HG02938 (cell line): ENCODE data around the gene LAG3.

ENCODE experiments used
- ATAC-seq: cut with Tn5 transposase; IDR thresholded peaks from one replicate; pipeline ENCODE4 v1.9.1; 2021; ENCODE audit warnings: mild to moderate bottlenecking, moderate library complexity; ENCODE audit not compliant: unreplicated experiment

LAG3 gene

GRCh38 chr12:6752921-6753771 lies 19.2 kb upstream of the LAG3 start, which contains the start of gene MLF2:
Gene MLF2, minus strand, starts transcription at chr12:6753141. Its CDS starts 807 bp downstream, at chr12:6752334.
- ATAC-seq, result peak; percentile 91

- no peak for ATAC-seq
These were observed 18.5 kb upstream of the LAG3 start for GRCh38 chr12:6753772-6754356.

- ATAC-seq, result no peak
These were observed 17.9 kb upstream of the LAG3 start for GRCh38 chr12:6754411-6754810.

GRCh38 chr12:6757028-6757690 lies 15.2 kb upstream of the LAG3 start:
- no peak for ATAC-seq

DNA sequence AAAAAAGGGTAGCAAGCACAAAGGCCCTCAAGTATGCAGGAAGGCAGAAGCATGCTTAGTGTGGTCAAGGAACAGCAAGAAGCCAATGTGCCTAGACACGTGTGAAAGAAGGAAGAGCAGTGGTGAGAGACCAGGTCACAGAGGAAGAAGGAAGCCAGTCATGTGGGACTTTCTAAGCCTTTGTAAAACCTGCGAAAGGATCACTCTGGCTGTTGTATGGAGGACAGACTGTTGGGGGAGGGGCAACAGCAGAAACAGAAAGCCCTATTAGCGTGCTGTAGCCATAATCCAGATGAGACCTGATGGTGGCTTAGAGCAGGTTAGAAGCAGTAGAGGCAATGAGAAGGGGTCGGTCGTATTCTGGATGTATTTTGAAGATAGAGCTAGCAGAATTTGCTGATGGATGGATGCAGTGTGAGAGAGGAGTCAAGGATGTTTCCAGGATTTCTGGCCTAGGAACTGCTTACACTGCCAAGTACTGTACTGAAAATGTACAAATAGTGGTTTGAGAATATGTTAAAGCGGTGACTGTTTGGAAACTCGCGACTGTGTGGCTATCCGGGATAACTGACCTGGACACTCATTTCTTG lies 13.7 kb upstream of the LAG3 start:
- ATAC-seq, result no peak

GRCh38 chr12:6759741-6760140 lies 12.6 kb upstream of the LAG3 start:
- ATAC-seq, result no peak

GRCh38 chr12:6763380-6763779 lies 8.9 kb upstream of the LAG3 start:
- ATAC-seq, result no peak

DNA sequence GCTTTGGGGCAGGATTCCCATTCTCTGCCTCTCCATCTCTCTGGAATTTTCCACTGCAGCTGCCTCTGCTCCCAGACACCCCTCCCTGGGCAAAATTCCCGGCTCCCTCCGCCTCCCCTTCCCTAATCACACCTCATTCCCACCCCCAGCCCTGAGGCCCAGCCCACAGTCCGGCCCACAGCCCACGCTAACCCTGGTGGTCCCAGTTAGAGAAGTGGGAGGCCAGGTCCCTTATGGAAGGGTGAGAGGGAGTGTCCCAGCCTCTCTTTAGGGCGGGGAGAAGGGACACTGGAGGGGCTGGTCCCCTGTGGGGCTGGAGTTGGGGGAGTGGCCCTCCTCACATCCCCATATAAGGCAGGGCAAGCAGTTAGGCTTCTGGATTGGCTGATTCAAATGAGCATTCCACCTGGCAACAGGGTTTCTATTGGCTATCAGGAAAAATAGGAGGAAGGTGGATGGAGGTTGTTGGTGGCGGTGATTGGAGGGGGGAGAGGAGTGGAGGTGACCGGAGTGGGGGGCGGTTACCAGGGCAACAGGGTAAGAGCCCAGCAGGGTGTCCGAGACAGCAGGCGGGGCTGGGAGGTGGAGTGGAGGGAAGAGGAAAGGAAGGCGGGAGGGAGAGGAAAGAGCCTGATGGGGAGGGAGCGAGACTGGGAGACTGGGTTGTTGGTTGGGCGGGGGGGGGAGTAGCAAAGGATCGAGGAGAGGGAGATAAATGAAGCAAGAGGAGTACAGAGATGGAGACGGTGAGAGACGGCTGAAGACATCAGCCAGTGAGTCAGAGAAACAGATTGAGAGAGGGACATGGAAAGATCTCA lies 8.1 kb upstream of the LAG3 start:
- ATAC-seq, result peak; percentile 86

DNA sequence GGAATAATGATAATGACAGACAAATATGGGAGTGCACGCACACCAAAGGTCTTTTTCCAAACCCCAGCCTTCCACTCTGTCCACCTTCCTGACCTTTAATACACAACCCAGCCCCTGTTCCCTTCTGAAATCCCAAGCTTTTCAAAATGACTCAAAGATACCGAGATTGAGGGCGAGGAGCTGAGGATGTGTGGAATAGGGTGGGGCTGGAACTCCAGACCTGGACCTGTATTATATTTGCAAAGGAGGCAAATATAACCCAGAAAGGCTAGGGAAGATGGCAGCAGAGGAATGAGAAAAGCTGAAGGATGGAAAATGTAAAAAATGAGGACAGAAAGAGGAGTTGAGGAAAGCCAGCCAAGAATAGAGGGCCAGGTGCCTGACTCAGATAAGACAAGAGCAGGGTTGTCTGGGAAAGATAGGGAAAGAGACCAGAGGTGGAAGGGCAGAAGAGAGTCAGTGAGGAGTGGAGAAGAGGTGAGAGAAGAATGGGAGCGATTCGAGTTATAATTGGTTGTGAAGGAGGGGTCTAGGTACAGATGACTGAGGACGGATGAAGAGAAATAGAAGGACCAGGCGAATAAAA lies 7.2 kb upstream of the LAG3 start:
- ATAC-seq, result no peak

DNA sequence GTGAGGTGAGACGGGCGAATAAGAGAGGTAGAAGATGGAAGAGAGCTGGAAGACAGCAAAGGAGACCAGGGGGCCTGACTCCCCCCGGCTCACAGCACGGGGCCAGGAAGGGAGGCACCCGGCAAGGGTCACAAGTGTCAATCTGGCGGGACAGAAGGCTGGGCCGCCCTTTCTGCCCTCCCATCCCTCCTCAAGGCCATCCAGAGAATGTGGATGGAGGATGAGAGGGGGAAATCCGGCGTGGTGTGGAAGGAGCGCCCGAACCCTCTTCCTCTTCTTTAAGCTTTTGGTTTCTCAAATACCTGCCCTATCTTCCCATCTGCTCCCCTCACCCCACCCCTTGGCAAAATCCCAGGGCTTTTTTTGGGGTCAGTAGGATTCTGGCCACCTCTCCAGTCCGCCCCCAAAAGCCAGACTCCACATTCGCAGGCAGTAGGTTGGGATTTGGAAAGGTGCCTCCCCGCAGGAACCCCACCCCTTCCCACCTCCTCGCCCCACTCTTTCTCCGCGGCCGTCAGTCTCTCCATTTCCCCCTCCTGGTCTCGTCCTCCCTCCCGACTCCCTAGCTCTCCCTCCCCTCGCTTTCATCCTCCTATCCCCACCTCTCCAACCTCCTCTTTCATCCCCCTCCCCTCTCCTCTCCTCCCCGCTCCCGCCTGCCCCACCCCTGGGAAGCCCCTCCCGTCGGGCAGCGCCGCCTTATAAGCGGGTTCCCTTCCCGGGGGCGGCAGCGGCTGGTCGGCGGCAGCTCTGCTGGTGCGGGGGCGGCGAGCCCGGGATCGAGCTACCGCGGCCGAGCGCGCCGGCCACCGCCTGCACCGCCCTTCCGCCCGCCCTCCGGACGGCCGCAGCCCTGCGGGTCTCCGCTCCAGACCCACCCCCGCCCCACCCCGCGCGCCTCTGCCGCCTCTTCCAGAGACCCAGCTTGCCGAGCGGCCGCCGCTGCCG lies 6.4 kb upstream of the LAG3 start, which contains the start of gene PTMS:
PTMS (plus strand) TSS at position 730 of the 948 bp plus-strand sequence. CDS start 343 bp downstream, outside the sequence.
- ATAC-seq, result peak; percentile 6

DNA sequence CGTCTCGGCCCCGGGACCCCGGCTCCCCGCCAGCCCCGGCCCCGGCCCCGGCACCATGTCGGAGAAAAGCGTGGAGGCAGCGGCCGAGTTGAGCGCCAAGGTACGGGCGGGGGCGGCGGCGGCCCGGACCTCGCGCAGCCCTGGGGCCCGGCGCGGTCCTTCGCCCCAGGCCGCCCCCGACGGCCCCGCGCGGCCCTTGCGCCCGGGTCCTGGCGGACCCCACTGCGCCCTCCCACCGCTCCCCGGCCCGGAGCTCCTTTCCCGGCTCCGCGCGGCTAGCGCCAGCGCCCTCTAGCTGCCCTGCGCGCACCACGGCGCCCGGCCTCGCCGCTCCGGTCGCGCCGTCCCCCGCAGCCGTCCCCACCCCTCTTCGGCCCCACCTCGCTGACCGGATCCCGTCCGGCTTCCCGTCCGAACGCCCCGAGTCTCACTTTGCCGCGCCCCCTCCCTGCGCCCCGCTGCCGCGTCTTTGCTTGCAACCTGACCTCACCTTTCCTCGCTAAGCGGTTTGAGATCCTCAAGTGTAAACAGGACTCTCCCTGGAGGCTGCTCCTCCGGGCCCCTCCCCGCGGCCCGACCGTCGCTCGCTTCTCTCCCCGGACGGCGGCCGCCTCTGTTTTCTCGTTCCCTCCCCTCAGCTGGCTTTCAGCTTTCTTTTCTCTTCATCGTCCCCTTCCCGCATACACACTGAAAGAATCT lies 5.5 kb upstream of the LAG3 start:
- ATAC-seq, result peak; percentile 36

- no peak for ATAC-seq
These were observed 4.7 kb upstream of the LAG3 start for GRCh38 chr12:6767353-6768319.

DNA sequence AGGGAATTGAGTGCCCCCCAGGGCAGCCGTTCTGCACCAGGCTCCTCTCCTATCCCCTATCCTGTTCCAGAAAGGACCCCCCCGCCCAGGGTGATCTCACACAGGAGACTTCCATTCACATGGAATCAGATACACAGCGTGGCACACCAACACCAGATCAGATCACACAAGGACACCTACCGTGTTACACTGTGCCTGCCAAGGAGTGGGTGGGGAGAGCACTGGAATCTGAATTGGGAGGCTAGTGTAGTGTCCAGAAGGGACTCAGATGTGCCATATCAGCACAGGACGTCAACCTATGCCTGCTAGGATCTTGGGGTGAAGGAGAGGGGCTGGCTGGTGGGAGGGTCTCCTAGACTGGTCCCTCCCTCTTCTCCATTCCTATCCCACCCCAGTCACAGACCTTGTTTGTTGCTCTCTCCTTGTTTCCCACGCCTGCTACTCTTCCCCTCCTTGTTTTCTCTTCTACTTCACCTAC lies 3.8 kb upstream of the LAG3 start:
- no peak for ATAC-seq

- no peak for ATAC-seq
These were observed 3.3 kb upstream of the LAG3 start for GRCh38 chr12:6768990-6769389.

- ATAC-seq, result no peak
These were observed 2.7 kb upstream of the LAG3 start for GRCh38 chr12:6769666-6770065.

DNA sequence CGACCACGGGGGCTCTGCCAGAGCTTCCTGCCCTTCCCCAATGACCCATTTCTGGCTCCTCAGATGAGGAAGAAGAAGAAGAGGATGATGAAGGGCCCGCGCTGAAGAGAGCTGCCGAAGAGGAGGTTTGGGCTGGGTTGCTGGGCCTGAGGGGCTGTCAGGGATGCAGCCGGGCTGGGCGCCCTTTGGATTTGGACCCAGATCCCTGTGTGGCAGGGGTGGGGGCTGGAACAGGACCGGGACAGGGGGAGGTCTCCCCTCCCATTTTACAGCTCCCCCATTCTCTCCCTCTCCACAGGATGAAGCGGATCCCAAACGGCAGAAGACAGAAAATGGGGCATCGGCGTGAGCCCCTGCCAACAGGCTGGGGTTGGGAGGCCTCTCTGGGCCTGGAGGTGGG lies 2.2 kb upstream of the LAG3 start:
- ATAC-seq, result no peak

DNA sequence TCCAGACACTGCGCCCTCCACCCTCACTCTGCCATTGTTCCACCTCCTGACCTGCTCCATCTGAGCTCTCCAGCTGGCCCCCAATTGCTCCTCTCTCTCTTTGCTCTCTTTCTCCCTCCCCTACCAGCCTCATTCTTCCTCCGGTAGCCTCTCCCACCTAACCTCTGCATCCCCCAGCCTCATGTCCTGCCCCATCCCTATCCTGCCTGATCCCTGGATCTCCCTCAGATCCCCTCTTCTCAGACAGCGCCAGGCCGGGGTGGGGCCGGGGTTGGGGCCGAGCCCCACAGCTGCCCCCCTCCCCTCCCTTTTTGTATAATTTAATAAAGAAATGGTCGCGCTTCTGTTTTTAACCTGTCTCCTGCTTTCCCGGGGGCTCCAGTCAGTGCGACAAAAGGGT lies 1.7 kb upstream of the LAG3 start:
- no peak for ATAC-seq
